HG03196 (cell line): ENCODE results near the gene OSBPL10.
A peak's percentile ranks its signal among the peaks of the same experiment; 100 is the strongest.

Source experiments
- ATAC-seq: cut with Tn5 transposase; IDR thresholded peaks from one replicate; pipeline ENCODE4 v1.9.1; 2021; ENCODE audit not compliant: unreplicated experiment

Gene OSBPL10

GRCh38 chr3:31959951-31960792, 20.9 kb downstream of the OSBPL10 start:
- ATAC-seq = no peak

- no peak for ATAC-seq
Observed at GRCh38 chr3:31959251-31959650, 21.8 kb downstream of the OSBPL10 start.

- ATAC-seq = no peak
Observed at GRCh38 chr3:31958701-31959152, 22.3 kb downstream of the OSBPL10 start.

GRCh38 chr3:31957106-31957505, 24.0 kb downstream of the OSBPL10 start:
- ATAC-seq = no peak

- no peak for ATAC-seq
Observed at GRCh38 chr3:31955581-31955980, 25.5 kb downstream of the OSBPL10 start.

- ATAC-seq = no peak
Observed at GRCh38 chr3:31953636-31954035, 27.4 kb downstream of the OSBPL10 start.

- no peak for ATAC-seq
Observed at GRCh38 chr3:31953091-31953490, 28.0 kb downstream of the OSBPL10 start.

GRCh38 chr3:31952205-31952604, 28.9 kb downstream of the OSBPL10 start:
- ATAC-seq = peak; percentile 82

- ATAC-seq = no peak
Observed at GRCh38 chr3:31948280-31948679, 32.8 kb downstream of the OSBPL10 start.

GRCh38 chr3:31947671-31948091, 33.4 kb downstream of the OSBPL10 start:
- no peak for ATAC-seq

- no peak for ATAC-seq
Observed at GRCh38 chr3:31947162-31947561, 33.9 kb downstream of the OSBPL10 start.

GRCh38 chr3:31946484-31947081, 34.5 kb downstream of the OSBPL10 start:
- ATAC-seq = no peak

- ATAC-seq = no peak
Observed at GRCh38 chr3:31945738-31946052, 35.4 kb downstream of the OSBPL10 start.

- no peak for ATAC-seq
Observed at GRCh38 chr3:31943041-31943440, 38.0 kb downstream of the OSBPL10 start.

GRCh38 chr3:31942446-31942845, 38.6 kb downstream of the OSBPL10 start:
- no peak for ATAC-seq

- ATAC-seq = no peak
Observed at GRCh38 chr3:31937225-31937624, 43.8 kb downstream of the OSBPL10 start.

GRCh38 chr3:31936420-31937060, 44.5 kb downstream of the OSBPL10 start:
- ATAC-seq = no peak

- ATAC-seq = no peak
Observed at GRCh38 chr3:31934866-31935265, 46.2 kb downstream of the OSBPL10 start.

- no peak for ATAC-seq
Observed at GRCh38 chr3:31934018-31934417, 47.0 kb downstream of the OSBPL10 start.

GRCh38 chr3:31932990-31933389, 48.1 kb downstream of the OSBPL10 start:
- no peak for ATAC-seq

GRCh38 chr3:31929826-31930502, 51.1 kb downstream of the OSBPL10 start:
- no peak for ATAC-seq

GRCh38 chr3:31927811-31928210, 53.3 kb downstream of the OSBPL10 start:
- no peak for ATAC-seq
